HG02798 (cell line): ENCODE data around the gene CUL9.

Experiments
- ATAC-seq: cut with Tn5 transposase; IDR thresholded peaks from one replicate; pipeline ENCODE4 v1.9.1; 2021; ENCODE audit warnings: mild to moderate bottlenecking; ENCODE audit not compliant: unreplicated experiment, poor library complexity

Gene CUL9

GRCh38 chr6:43192911-43193310, 10.9 kb downstream of the CUL9 start:
- ATAC-seq = no peak

- ATAC-seq = no peak
These were observed 11.9 kb downstream of the CUL9 start for GRCh38 chr6:43193929-43194328.

DNA sequence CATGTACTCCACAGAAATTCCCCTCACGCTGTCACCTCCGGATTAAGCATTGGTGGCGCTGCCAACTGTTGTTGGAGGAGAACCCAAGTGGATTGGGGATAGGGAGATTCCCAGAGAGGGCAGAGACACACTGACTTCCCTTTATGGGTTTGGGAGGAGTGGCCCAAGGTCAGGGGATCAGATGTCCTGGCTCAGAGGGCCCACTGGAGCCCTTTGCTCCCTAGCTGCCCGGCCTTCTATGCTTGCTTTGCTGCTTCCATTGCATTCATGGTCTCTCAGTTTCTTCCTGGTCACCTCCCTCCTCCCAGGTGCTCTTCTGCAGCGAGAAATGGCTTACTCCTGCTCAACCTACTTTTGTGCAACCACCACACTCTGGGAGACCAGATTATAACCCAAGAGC, 14.3 kb downstream of the CUL9 start:
- no peak for ATAC-seq

DNA sequence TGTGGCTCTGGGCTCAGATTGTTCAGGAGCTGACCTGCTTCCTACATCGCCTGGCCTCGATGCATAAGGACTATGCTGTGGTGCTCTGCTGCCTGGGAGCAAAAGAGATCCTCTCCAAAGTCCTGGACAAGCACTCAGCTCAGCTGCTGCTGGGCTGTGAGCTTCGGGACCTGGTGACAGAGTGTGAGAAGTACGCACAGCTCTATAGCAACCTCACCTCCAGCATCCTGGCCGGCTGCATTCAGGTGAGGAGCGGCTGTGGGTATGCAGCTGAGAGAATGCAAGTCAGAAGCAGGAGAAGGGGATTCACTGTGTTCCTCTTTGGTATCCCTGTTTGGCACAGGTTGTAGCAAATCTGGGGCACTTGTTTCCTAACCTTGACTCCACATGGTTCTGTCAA, 17.9 kb downstream of the CUL9 start:
- no peak for ATAC-seq

- ATAC-seq = no peak
These were observed 18.5 kb downstream of the CUL9 start for GRCh38 chr6:43200541-43200940.

DNA sequence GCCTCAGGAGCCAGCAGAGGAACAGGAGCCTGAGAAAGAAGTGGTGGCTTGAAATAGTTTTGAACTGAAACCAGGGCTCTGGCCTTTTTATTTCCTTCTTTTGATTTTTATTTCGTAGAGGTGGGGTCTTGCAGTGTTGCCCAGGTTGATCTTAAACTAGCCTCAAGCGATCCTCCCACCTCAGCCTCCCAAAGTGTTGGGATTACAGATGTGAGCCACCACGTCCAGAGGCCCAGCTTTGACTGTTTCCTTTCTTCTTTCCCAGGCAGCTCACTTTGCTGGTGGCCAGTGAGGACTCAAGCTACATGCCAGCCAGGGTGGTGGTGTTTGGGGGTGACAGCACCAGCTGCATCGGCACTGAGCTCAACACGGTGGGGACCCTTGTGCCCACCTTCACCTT, 20.5 kb downstream of the CUL9 start:
- no peak for ATAC-seq

DNA sequence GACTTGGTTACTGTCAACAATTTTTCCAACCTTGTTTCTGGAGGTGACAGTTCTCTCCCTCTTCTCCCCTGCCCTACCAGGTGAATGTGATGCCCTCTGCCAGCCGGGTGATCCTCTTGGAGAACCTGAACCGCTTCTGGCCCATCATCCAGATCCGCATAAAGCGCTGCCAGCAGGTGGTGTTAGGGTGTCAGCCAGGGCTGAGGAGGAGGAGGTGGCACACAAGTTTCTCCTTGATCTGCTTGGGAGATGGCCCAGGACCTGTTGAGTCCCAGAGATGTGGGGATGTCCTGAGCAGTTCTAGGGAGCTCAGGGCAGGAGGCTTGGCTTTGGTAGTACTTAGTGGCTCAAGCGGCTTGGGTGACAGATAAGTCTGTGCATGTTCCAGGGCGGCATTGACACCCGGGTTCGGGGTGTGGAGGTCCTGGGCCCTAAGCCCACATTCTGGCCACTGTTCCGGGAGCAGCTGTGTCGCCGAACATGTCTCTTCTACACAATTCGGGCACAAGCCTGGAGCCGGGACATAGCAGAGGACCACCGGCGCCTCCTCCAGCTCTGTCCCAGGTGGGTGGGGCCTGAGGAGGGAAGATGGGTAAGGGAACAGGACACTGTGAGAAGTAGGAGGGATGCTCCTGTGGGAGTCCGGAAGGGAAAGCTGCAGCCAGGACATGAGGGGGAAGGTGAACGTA, 21.2 kb downstream of the CUL9 start:
- no peak for ATAC-seq

GRCh38 chr6:43203718-43204095, 21.7 kb downstream of the CUL9 start:
- no peak for ATAC-seq

GRCh38 chr6:43204271-43205105, 22.5 kb downstream of the CUL9 start:
- ATAC-seq = no peak

DNA sequence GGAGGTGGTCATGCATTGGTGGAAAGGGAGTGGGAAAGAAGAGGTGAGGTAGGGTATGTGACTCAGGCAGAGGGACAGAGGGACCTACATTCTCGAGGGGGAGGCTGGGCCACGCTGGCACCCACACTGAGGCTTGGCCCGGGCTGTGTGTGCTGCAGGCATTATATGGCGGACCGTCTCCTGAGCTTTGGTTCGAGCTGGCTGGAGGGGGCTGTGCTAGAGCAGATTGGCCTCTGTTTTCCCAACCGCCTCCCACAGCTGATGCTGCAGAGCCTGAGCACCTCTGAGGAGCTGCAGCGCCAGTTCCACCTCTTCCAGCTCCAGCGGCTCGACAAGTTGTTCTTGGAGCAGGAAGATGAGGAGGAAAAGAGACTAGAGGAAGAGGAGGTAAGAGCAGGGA, 23.9 kb downstream of the CUL9 start:
- no peak for ATAC-seq

DNA sequence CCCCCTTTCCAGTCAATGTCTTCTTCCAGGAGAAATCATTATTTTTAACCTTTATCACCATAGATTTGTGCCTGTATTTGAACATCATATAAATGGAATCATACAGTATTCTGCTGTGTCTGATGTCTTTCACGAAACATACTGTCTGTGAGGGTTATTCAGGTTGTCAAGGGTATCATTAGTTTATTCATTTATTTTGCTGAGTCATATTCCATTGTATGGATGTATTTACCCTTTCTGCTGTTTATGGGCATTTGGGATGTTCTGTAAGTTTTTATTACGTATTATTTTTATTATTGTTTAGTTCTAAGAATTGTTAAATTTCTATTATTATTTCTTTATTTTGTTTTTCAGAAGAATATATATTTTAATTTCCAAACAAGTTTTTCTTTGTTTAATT, 25.3 kb downstream of the CUL9 start:
- no peak for ATAC-seq

GRCh38 chr6:43211955-43212354, 30.0 kb downstream of the CUL9 start:
- no peak for ATAC-seq

- ATAC-seq = no peak
These were observed 31.4 kb downstream of the CUL9 start for GRCh38 chr6:43213431-43213830.

- no peak for ATAC-seq
These were observed 33.1 kb downstream of the CUL9 start for GRCh38 chr6:43215066-43215465.

DNA sequence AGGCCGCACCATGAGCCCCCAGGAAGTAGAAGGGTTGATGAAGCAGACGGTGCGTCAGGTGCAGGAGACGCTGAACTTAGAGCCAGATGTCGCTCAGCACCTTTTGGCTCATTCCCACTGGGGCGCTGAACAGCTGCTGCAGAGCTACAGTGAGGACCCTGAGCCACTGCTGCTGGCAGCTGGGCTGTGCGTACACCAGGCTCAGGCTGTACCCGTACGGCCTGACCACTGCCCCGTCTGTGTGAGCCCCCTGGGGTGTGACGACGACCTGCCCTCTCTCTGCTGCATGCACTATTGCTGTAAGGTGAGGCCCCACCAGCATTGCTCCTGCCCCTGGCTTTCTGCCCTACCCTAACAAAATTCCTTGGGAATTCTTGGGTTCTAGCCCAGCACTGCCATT, 34.2 kb downstream of the CUL9 start:
- no peak for ATAC-seq

DNA sequence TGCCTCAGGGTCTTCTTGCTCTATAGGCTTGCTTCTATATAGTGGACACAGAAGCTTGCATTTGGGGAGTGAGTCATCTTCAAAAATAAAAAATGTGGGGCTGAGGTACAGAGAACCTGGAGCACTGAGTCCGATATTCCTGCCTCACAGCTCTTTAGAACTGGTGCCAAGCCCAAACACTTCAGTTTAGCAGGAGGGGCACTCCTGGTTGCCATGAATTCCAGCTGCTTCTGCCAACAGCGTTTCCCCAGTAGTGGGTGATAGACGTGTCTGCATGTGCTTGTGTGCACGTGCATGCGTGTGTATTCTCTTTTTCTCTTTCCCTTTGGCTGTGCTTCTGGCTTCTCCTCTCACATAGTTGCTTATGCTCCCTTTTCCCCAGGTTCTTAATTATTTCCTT, 35.4 kb downstream of the CUL9 start:
- ATAC-seq = no peak

DNA sequence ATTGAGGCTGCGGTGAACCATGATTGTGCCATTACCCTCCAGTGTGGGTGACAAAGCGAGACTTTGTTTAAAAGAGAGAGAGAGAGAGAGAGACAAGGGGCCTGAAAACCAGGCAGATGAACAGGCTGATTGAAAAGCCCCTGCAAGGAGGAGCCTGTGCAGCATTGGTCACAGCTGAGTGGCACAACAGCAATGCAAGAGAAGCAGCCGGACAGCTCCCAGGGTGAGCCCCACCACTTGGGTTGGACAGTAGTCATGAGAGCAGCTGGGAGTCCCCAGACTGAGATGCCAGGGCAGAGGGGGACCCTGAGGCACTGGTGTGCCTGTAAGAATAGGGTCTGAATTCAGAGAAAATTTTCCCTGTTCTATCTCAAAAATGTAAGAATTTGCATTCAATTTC, 37.1 kb downstream of the CUL9 start:
- no peak for ATAC-seq

- ATAC-seq = no peak
These were observed 37.8 kb downstream of the CUL9 start for GRCh38 chr6:43219814-43220213.

DNA sequence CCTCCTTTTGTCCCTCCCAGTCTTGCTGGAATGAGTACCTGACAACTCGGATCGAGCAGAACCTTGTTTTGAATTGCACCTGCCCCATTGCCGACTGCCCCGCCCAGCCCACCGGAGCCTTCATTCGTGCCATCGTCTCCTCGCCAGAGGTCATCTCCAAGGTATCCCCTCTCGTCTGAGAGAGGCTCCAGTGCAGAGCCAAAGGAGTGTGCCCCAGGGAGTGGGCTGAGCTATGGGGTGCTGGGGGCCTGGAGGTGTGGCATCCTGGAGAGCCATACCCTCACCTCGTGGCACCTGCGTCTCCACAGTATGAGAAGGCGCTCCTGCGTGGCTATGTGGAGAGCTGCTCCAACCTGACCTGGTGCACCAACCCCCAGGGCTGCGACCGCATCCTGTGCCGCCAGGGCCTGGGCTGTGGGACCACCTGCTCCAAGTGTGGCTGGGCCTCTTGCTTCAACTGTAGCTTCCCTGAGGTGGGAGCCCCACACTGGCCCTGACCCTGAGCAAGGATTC, 38.5 kb downstream of the CUL9 start:
- ATAC-seq = no peak

DNA sequence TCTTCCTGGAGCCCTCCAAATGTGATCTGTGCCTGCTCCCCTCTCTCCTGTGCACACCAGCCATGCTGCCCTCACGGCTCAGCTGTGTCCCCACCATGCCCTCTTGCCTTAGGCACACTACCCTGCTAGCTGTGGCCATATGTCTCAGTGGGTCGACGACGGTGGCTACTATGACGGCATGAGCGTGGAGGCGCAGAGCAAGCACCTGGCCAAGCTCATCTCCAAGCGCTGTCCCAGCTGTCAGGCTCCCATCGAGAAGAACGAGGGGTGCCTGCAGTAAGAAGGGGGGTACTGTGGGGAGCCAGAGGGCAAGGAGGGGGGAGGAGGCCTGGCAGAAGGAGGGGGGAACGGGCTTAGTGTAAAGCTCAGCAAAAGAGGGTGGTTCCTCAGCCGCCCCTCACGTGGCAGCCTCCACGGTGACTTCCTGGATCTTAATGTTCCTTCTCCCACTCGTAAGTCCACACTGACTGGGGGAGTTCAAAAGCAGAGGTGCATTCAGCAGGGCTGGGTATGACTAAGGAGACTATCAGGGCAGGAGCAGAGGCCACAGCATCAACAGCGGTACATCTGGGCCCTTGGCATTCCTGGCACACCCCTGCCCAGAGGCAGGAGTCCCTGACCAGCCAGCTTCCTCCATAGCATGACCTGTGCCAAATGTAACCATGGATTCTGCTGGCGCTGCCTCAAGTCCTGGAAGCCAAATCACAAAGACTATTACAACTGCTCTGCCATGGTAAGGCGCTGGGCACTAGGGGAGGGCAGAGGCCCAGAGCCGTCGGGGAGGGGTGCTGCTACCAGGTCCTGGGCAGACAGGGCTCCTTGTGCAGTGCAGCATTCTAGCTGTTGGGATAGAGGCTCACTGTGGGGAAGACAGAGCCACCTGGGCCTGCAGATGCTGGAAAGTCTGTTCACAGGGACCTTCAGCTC, 39.3 kb downstream of the CUL9 start:
- no peak for ATAC-seq
